MM.1S (cell line): ENCODE measurements around the gene SNORC.

Experiments
- EZH2 ChIP-seq: fragments of 300-600 bp; sonication (generic); optimal IDR thresholded peaks from 2 replicates; pipeline ENCODE3; 2017; ENCODE audit warnings: low read depth, mild to moderate bottlenecking, antibody characterized with exemption, low read length, mixed read lengths
- TF ChIP-seq, protein P1 (sequence below): fragments of 300-600 bp; sonication (generic); IDR thresholded peaks from 2 replicates; pipeline ENCODE4 v1.5.1; 2016; ENCODE audit warnings: antibody characterized with exemption, low read length, mixed read lengths

- TF ChIP-seq, protein P1, sequence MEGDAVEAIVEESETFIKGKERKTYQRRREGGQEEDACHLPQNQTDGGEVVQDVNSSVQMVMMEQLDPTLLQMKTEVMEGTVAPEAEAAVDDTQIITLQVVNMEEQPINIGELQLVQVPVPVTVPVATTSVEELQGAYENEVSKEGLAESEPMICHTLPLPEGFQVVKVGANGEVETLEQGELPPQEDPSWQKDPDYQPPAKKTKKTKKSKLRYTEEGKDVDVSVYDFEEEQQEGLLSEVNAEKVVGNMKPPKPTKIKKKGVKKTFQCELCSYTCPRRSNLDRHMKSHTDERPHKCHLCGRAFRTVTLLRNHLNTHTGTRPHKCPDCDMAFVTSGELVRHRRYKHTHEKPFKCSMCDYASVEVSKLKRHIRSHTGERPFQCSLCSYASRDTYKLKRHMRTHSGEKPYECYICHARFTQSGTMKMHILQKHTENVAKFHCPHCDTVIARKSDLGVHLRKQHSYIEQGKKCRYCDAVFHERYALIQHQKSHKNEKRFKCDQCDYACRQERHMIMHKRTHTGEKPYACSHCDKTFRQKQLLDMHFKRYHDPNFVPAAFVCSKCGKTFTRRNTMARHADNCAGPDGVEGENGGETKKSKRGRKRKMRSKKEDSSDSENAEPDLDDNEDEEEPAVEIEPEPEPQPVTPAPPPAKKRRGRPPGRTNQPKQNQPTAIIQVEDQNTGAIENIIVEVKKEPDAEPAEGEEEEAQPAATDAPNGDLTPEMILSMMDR: no peak
- TF ChIP-seq EZH2: no peak
Observed at GRCh38 chr2:232884001-232884421, 13.9 kb downstream of the SNORC start.
